ENCODE results near the gene RPP14. TPM values are rescaled to one million over a fixed set of nuclear protein-coding genes. Genes with fewer than 3 reads are reported as not detected.

RPP14 gene
- total and polyA plus RNA-seq, 10 of the 15 experiments (the other 5 are each of a cell fraction or from before 2014, with no cell fraction given) = 9.1 to 21.2 (median 12.7) TPM

DNA sequence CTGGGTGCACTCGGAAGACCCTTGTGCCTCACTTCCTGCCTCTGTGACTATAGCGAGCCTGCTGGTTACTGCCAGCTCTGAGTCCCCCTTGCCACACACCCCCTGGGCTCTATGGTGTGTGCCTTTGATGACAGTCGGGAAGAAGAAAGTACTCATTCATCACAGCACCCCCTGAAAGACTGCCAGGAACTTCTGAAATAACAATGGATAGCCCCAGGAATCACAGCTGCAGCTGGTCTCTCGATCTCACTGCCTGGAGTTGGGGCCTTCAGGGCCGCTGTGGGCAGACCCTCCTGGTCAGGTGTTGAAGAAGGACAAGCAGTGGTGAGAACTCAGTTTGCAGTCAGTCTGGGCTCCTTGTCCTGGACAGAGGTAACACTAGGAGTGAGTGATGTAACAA, 9.8 kb upstream of the RPP14 start:
- Histone ChIP-seq H3K9ac (ENCODE audit: control insufficient read depth, insufficient read depth, low read length) (no peak overlapping the region), H3K27ac (ENCODE audit: control insufficient read depth, insufficient read depth) (no peak overlapping the region), H3K27me3 (replicated peaks in 1 of 2; ENCODE audit: control insufficient read depth in 2 of 2, insufficient read depth in 2 of 2, low read length in 1 of 2) (no peaks in the 10 kb centered on the region; a peak in 1 of 4 replicates), H3K36me3 (ENCODE audit: control insufficient read depth in 2 of 2, insufficient read depth in 2 of 2, low read length in 1 of 2) (peaks cover 0 to 5% of the 10 kb centered on the region in 2 experiments; a peak in 1 of 4 replicates), H3K9me3 (replicated peaks; ENCODE audit: control insufficient read depth, insufficient read depth, low read length) (no peaks in the 10 kb centered on the region; the same call in 2 of the 3 replicates), H4K20me1 (ENCODE audit: control insufficient read depth, insufficient read depth) (no peaks in the 10 kb centered on the region), H3K4me2 (ENCODE audit: control insufficient read depth, insufficient read depth) (no peak overlapping the region), H3K4me1 (ENCODE audit: control insufficient read depth, insufficient read depth, low read length) (no peaks in the 10 kb centered on the region), H2AFZ (ENCODE audit: control insufficient read depth, low read depth, low read length) (no peak overlapping the region), H3K79me2 (ENCODE audit: control insufficient read depth, insufficient read depth, low read length) (no peaks in the 10 kb centered on the region), H3K4me3 (no peak overlapping the region)
- no TSS peak for BruUV-seq (replicated peaks)
- FAIRE-seq (no peak), ATAC-seq (no peak), DNase-seq (ENCODE audit: low read depth, low spot score) (no peak)
- 60% methylated on average over 5 of the region's 5 CpGs for WGBS (ENCODE audit: insufficient coverage, insufficient replicate concordance, low lambda C conversion rate, missing lambda C conversion rate)
- TF ChIP-seq IRF4 (IDR thresholded peaks at IDR 0.05; ENCODE audit: low read depth, low read length) = no peak
- TF ChIP-seq KLF5 (IDR thresholded peaks at IDR 0.05; ENCODE audit: partially characterized antibody) = no peak
- SMC1A ChIA-PET (ENCODE audit: uncharacterized antibody, unreplicated experiment) = interaction anchor here (0.5 to 2.1 kb wide), 5 partner anchors 15 to 119 kb away, joined by 3 to 4 read pairs (median 4); no protein-coding TSS in a partner anchor
- RAD21 ChIA-PET (ENCODE audit: unreplicated experiment) = interaction anchor here (1.8 to 2.0 kb wide), 2 partner anchors 58 to 79 kb away, joined by 6 read pairs; partner anchors contain the start of gene ABHD6
- in situ Hi-C loops (cut with MboI) (no loop called here), intact Hi-C loops (cut with micrococcal nuclease; ENCODE audit: unreplicated experiment) (loop anchor here (5.0 kb wide), 1 partner anchor 59 kb away; the partner anchor contains the start of gene ABHD6)
- CTCF ChIA-PET = interaction anchor here (2.5 to 15.5 kb wide), 2 partner anchors 10 to 111 kb away, joined by 18 to 503 read pairs; partner anchors contain the start of genes HTD2 and RPP14
- POLR2A ChIA-PET = no interaction called here

DNA sequence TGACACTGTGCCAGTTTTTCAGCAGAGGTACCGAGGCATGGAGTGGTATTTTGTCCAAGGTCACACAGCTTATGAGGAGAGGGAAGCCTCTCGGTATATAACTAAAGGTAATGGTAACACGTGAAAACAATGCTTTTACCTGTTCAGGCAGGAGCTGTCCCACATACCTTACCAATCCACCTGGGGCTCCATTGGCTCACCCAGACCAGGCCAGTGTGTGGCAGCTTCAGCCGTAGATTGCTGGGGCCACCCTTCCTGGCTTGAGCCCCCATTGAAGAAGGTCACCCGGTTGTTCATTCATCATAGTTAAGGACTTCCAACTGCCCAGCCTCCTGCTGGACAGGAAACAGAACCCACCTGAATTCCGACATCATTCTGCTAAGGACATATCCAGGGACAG, 9.2 kb upstream of the RPP14 start:
- RAD21 ChIA-PET (ENCODE audit: unreplicated experiment) = interaction anchor here (1.8 to 6.3 kb wide), 3 partner anchors 58 to 112 kb away, joined by 6 to 106 read pairs (median 30); partner anchors contain the start of gene ABHD6
- TF ChIP-seq DPF2 (IDR thresholded peaks at IDR 0.05) (no peak), JUND (IDR thresholded peaks at IDR 0.05; ENCODE audit: low read depth, low read length) (no peak), CBX5 (IDR thresholded peaks at IDR 0.05; ENCODE audit: low read depth) (no peak), FOXK2 (IDR thresholded peaks at IDR 0.05) (no peak), CEBPB (IDR thresholded peaks at IDR 0.05; ENCODE audit: borderline replicate concordance in 1 of 2, low read depth in 2 of 2, low read length in 2 of 2) (no peak), SIN3A (IDR thresholded peaks at IDR 0.05; ENCODE audit: low read depth, low read length) (no peak), BHLHE40 (IDR thresholded peaks at IDR 0.05; ENCODE audit: borderline replicate concordance in 1 of 2, low read depth in 2 of 2, low read length in 1 of 2) (no peak), SREBF2 (IDR thresholded peaks at IDR 0.05; ENCODE audit: low read length) (no peak), FOS (IDR thresholded peaks at IDR 0.05; ENCODE audit: borderline replicate concordance, extremely low read depth, insufficient read length) (no peak), GATAD2B (conservative IDR thresholded peaks at IDR 0.05; ENCODE audit: low read depth) (no peak), BCLAF1 (IDR thresholded peaks at IDR 0.05) (no peak)
- TF ChIP-seq, protein P1, sequence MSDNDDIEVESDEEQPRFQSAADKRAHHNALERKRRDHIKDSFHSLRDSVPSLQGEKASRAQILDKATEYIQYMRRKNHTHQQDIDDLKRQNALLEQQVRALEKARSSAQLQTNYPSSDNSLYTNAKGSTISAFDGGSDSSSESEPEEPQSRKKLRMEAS (IDR thresholded peaks at IDR 0.05; ENCODE audit: low read depth, low read length) = no peak

More for the DNA sequence above, 9.2 kb upstream of the RPP14 start:
- Histone ChIP-seq H3K9ac (ENCODE audit: control insufficient read depth, insufficient read depth, low read length) (no peak overlapping the region), H3K79me2 (ENCODE audit: control insufficient read depth, insufficient read depth, low read length) (no peaks in the 10 kb centered on the region), H3K27me3 (replicated peaks in 1 of 2; ENCODE audit: control insufficient read depth in 2 of 2, insufficient read depth in 2 of 2, low read length in 1 of 2) (no peaks in the 10 kb centered on the region; a peak in 1 of 4 replicates), H3K36me3 (ENCODE audit: control insufficient read depth in 2 of 2, insufficient read depth in 2 of 2, low read length in 1 of 2) (peaks cover 0 to 5% of the 10 kb centered on the region in 2 experiments; a peak in 1 of 4 replicates), H4K20me1 (ENCODE audit: control insufficient read depth, insufficient read depth) (no peaks in the 10 kb centered on the region), H3K9me3 (replicated peaks; ENCODE audit: control insufficient read depth, insufficient read depth, low read length) (no peaks in the 10 kb centered on the region; the same call in 2 of the 3 replicates), H3K27ac (ENCODE audit: control insufficient read depth, insufficient read depth) (no peak overlapping the region), H2AFZ (ENCODE audit: control insufficient read depth, low read depth, low read length) (no peak overlapping the region), H3K4me2 (ENCODE audit: control insufficient read depth, insufficient read depth) (no peak overlapping the region), H3K4me1 (ENCODE audit: control insufficient read depth, insufficient read depth, low read length) (no peaks in the 10 kb centered on the region), H3K4me3 (no peak overlapping the region)
- intact Hi-C loops (cut with micrococcal nuclease; ENCODE audit: unreplicated experiment) (loop anchor here (5.0 kb wide), 1 partner anchor 60 kb away; the partner anchor contains the start of gene ABHD6), in situ Hi-C loops (cut with MboI) (no loop called here)
- BruUV-seq (replicated peaks) = no TSS peak
- FAIRE-seq = no peak
- ChIA-PET SMC1A (ENCODE audit: uncharacterized antibody, unreplicated experiment) (interaction anchor here (0.7 to 2.1 kb wide), 2 partner anchors 15 to 107 kb away, joined by 4 read pairs; no protein-coding TSS in a partner anchor), CTCF (interaction anchor here (2.5 to 15.5 kb wide), 2 partner anchors 10 to 111 kb away, joined by 18 to 503 read pairs; partner anchors contain the start of genes HTD2 and RPP14), POLR2A (no interaction called here)
- ATAC-seq = no peak
- no peak for DNase-seq (ENCODE audit: low read depth, low spot score)
- WGBS (ENCODE audit: insufficient coverage, insufficient replicate concordance, low lambda C conversion rate, missing lambda C conversion rate) = 45% methylated on average over 6 of the region's 6 CpGs

All from GM12878 (cell line).